ENCODE data around the gene ARHGEF38. TPM values are rescaled to one million over a fixed set of nuclear protein-coding genes. Genes with fewer than 3 reads are reported as not detected.
"Not testable (repeated sequence)": the region's sequence is repeated elsewhere in the genome, so short reads cannot be mapped to it uniquely, and the experiment has no call there.

The ARHGEF38 gene
- total RNA-seq, 1 donor from 2014 or later = 0.69 TPM

DNA sequence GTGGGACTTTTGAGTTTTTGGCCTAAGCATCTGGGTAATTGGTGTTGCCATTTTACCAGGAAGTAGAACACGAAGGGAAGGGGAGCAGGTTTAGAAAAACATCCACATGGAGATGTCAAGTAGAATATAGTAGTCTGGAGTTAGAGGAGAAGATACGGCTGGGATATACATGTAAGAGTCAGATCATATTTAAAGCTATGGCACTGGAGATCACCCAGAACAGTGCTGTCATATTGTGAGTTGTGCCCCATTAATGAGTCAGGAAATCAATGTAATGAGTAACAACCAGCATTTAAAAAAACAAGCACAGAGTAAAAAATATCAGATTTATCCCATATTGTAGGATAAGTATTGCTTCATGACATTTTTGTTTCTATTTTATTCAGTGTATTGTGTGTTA lies 160.3 kb downstream of the ARHGEF38 start:
- no peak overlapping the region for H3K4me3 Mint-ChIP-seq
- no peak overlapping the region for H3K27ac Mint-ChIP-seq
- peaks cover 24% of the 10 kb centered on the region for H3K4me1 Mint-ChIP-seq
- H3K9me3 Mint-ChIP-seq = no peaks in the 10 kb centered on the region
- TF ChIP-seq CTCF (IDR thresholded peaks at IDR 0.05; ENCODE audit: unreplicated experiment) = no peak
- H3K36me3 Mint-ChIP-seq = no peaks in the 10 kb centered on the region
- no peak for DNase-seq (ENCODE audit: low spot score in 2 of 2, unreplicated experiment in 2 of 2)
- no peaks in the 10 kb centered on the region for H3K27me3 Mint-ChIP-seq (ENCODE audit: low read depth)

DNA sequence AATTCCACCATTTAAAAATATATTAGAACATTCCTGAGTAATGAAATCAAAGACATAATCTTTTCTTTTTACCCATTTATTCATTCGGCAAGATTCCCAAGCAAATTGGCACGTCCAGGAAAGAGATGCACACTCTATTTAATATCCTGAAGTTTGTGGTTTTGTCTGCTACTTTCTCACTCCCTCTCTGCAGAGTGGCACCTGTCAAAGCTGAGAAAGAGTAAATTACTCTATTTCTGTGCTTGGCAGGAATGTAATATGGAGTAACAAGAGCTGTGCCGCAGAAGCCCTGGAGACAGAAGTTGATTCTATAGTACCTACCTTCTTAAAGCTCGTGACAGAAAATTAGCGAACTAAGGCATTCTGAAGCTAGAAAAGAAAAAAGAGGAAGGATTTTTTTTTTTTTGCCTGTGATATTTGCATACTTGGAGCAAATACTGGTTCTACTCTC lies 161.7 kb downstream of the ARHGEF38 start:
- peaks cover 4% of the 10 kb centered on the region for H3K36me3 Mint-ChIP-seq
- no peaks in the 10 kb centered on the region for H3K9me3 Mint-ChIP-seq
- no peak for TF ChIP-seq CTCF (IDR thresholded peaks at IDR 0.05; ENCODE audit: unreplicated experiment)
- H3K4me1 Mint-ChIP-seq = peaks cover 20% of the 10 kb centered on the region
- no peaks in the 10 kb centered on the region for H3K27me3 Mint-ChIP-seq (ENCODE audit: low read depth)
- no peak for DNase-seq (ENCODE audit: low spot score in 2 of 2, unreplicated experiment in 2 of 2)
- H3K27ac Mint-ChIP-seq = peak overlapping the region; percentile 21
- H3K4me3 Mint-ChIP-seq = no peak overlapping the region

- Mint-ChIP-seq H3K9me3 (no peaks in the 10 kb centered on the region), H3K36me3 (peaks cover 4% of the 10 kb centered on the region), H3K4me3 (no peak overlapping the region), H3K27me3 (ENCODE audit: low read depth) (no peaks in the 10 kb centered on the region), H3K27ac (no peak overlapping the region), H3K4me1 (peaks cover 13% of the 10 kb centered on the region)
- no peak for DNase-seq (ENCODE audit: low spot score in 2 of 2, unreplicated experiment in 2 of 2)
- TF ChIP-seq CTCF (IDR thresholded peaks at IDR 0.05; ENCODE audit: unreplicated experiment) = no peak
Measured at GRCh38 chr4:105714932-105715331, 162.5 kb downstream of the ARHGEF38 start.

DNA sequence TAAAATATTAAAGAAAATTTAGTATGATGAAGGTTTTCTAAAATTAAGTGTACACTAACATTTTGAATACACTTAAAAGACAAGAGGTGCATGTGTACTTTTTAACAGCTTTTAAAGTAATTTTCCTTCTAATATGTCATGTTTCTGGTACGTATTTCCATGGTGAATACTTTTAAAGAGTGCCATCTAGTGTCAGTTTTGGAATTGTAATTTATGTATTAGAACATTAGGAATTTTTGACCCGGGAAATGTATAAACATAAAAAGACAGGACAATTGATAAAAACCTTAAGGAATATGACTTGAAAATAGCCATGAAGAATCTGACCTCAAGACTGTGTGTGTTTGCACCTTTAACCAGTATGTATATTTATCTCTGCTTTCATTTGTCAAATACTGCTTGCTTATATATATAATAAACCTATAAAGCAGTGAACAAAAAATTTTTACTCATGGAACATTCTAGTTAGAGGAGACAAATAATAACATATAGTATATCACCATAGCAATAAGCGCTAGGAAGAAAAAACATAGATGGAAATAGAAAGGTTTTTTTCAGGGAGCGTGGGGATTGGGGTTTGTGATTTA lies 163.4 kb downstream of the ARHGEF38 start:
- TF ChIP-seq CTCF (IDR thresholded peaks at IDR 0.05; ENCODE audit: unreplicated experiment) = peak; percentile 56
- Mint-ChIP-seq H3K4me3 (no peak overlapping the region), H3K27ac (no peak overlapping the region), H3K27me3 (ENCODE audit: low read depth) (no peaks in the 10 kb centered on the region), H3K36me3 (peaks cover 4% of the 10 kb centered on the region), H3K9me3 (no peaks in the 10 kb centered on the region), H3K4me1 (peaks cover 10% of the 10 kb centered on the region)
- DNase-seq (ENCODE audit: low spot score in 2 of 2, unreplicated experiment in 2 of 2) = no peak

- no peak for TF ChIP-seq CTCF (IDR thresholded peaks at IDR 0.05; ENCODE audit: unreplicated experiment)
- H3K27me3 Mint-ChIP-seq (ENCODE audit: low read depth) = no peaks in the 10 kb centered on the region
- H3K36me3 Mint-ChIP-seq = peaks cover 6% of the 10 kb centered on the region
- DNase-seq (ENCODE audit: low spot score in 2 of 2, unreplicated experiment in 2 of 2) = no peak
- no peaks in the 10 kb centered on the region for H3K9me3 Mint-ChIP-seq
- no peak overlapping the region for H3K4me3 Mint-ChIP-seq
- no peak overlapping the region for H3K27ac Mint-ChIP-seq
- H3K4me1 Mint-ChIP-seq = peaks cover 2% of the 10 kb centered on the region
Measured at GRCh38 chr4:105719204-105719603, 166.8 kb downstream of the ARHGEF38 start.

DNA sequence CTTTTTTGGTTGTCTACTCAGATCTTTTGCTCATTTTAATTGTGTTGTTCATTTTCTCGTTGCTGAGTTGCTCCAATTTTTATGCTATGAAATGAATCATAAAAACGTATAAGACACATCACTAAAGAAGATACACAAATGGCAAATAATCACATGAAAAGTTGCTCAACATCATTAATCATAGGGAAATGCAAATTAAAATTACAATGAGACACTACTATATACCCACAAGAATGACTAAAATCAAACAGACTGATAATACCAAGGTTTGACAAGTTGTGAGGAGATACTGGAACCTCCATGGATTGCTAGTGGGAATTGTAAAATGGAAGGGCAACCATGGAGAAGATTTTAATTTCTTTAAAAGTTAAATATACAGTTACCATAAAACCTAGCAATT lies 173.2 kb downstream of the ARHGEF38 start:
- no peak for DNase-seq (ENCODE audit: low spot score in 2 of 2, unreplicated experiment in 2 of 2)
- Mint-ChIP-seq H3K4me3 (no peak overlapping the region), H3K9me3 (peaks cover 15% of the 10 kb centered on the region), H3K27me3 (ENCODE audit: low read depth) (no peaks in the 10 kb centered on the region), H3K36me3 (peaks cover 41% of the 10 kb centered on the region), H3K27ac (no peak overlapping the region), H3K4me1 (no peaks in the 10 kb centered on the region)
- TF ChIP-seq CTCF (IDR thresholded peaks at IDR 0.05; ENCODE audit: unreplicated experiment) = no peak

DNA sequence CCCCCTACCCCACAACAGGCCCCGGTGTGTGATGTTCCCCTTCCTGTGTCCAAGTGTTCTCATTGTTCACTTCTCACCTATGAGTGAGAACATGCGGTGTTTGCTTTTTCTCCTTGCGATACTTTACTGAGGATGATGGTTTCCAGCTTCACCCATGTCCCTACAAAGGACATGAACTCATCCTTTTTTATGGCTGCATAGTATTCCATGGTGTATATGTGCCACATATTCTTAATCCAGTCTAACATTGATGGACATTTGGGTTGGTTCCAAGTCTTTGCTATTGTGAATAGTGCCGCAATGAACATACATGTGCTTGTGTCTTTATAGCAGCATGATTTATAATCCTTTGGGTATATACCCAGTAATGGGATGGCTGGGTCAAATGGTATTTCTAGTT lies 177.5 kb downstream of the ARHGEF38 start:
- not testable (repeated sequence) for H3K27ac Mint-ChIP-seq; H3K4me3 Mint-ChIP-seq; H3K4me1 Mint-ChIP-seq; H3K27me3 Mint-ChIP-seq (ENCODE audit: low read depth); DNase-seq (ENCODE audit: low spot score in 2 of 2, unreplicated experiment in 2 of 2)
- H3K36me3 Mint-ChIP-seq = peaks cover 74% of the 10 kb centered on the region
- peaks cover 41% of the 10 kb centered on the region for H3K9me3 Mint-ChIP-seq
